IPS-18a (cell line): Measurements from ENCODE around the gene CALR3.
"Not testable (repeated sequence)": the region's sequence is repeated elsewhere in the genome, so short reads cannot be mapped to it uniquely, and the experiment has no call there.

Experiments
- H3K27ac ChIP-seq: one replicate; pipeline ENCODE4 v1.5.1; 2013; ENCODE audit warnings: low read length
- H3K27me3 ChIP-seq: one replicate; pipeline ENCODE4 v1.6.1; 2013; ENCODE audit warnings: mild to moderate bottlenecking, low read length; ENCODE audit not compliant: control insufficient read depth, insufficient read depth
- H3K36me3 ChIP-seq: one replicate; pipeline ENCODE4 v1.6.1; 2013; ENCODE audit warnings: low read depth, low read length; ENCODE audit not compliant: control insufficient read depth
- H3K4me1 ChIP-seq: one replicate; pipeline ENCODE4 v1.6.1; 2013; ENCODE audit warnings: low read depth, low read length; ENCODE audit not compliant: control insufficient read depth
- H3K4me3 ChIP-seq: one replicate; pipeline ENCODE4 v1.5.1; 2013; ENCODE audit warnings: low read length
- H3K9ac ChIP-seq: one replicate; pipeline ENCODE4 v1.6.1; 2013; ENCODE audit warnings: mild to moderate bottlenecking, low read length, moderate library complexity
- H3K9me3 ChIP-seq: one replicate; pipeline ENCODE4 v1.6.1; 2013; ENCODE audit warnings: low read depth, low read length; ENCODE audit not compliant: control insufficient read depth

CALR3 gene

DNA sequence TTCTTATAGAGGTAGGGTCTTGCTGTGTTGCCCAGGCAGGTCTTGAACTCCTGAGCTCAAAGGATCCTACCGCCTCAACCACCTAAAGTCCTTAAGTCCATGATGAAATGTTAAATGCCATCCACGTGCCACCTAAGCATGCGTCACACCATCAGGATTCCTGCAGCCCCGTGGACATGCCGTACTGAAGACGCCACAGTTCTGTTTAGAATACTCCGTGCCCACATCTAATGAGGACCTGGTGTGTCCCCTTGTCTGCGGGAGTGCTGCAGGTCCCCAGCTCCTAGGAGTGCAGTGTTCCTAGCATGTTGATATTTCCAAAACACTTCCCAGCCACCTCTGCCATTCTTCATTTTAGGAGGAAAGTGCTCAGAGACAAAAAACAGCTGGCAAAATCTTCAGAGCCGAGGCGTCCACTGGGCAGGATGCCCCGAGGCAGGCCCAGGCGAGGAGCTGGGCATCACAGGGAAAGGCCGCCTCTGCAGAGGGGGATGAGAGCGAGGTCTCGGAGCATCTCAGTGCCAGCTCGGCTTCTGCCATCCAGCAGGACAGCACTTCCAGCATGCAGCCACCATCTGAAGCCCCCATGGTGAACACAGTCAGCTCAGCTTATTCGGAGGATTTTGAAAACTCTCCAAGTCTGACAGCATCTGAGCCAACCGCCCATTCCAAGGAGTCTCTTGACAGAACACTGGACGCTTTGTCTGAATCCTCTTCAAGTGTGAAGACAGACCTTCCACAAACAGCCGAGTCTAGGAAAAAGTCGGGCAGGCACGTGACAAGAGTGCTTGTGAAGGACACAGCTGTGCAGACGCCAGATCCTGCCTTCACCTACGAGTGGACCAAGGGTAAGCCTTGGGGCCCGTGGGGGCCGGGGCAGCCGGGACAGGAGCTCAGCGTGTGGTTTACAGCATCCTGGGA lies 13.4 kb upstream of the CALR3 start:
- H3K27ac ChIP-seq, result no peak overlapping the region

DNA sequence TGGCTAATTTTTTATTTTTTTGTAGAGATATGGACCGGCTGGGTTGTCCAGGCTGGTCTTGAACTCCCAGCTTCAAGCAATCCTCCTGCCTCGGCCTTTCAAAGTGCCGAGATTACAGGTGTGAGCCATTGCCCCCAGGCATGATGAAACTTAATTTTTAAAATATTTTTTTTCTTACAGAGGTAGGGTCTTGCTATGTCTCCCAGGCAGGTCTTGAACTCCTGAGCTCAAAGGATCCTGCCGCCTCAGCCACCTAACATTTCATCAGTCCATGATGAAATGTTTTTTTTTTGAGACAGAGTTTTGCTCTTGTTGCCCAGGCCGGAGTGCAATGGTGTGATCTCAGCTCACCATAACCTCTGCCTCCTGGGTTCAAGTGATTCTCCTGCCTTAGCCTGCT lies 12.6 kb upstream of the CALR3 start:
- Histone ChIP-seq H3K27ac (no peak overlapping the region), H3K27me3 (no peaks in the 10 kb centered on the region), H3K9me3 (no peaks in the 10 kb centered on the region), H3K4me3 (no peak overlapping the region), H3K4me1 (no peaks in the 10 kb centered on the region), H3K36me3 (peaks cover 8% of the 10 kb centered on the region), H3K9ac (no peak overlapping the region)

More for the DNA sequence above, 13.4 kb upstream of the CALR3 start:
- Histone ChIP-seq H3K9me3 (no peaks in the 10 kb centered on the region), H3K27me3 (no peaks in the 10 kb centered on the region), H3K36me3 (peaks cover 3% of the 10 kb centered on the region), H3K4me1 (no peaks in the 10 kb centered on the region), H3K4me3 (no peak overlapping the region), H3K9ac (no peak overlapping the region)

DNA sequence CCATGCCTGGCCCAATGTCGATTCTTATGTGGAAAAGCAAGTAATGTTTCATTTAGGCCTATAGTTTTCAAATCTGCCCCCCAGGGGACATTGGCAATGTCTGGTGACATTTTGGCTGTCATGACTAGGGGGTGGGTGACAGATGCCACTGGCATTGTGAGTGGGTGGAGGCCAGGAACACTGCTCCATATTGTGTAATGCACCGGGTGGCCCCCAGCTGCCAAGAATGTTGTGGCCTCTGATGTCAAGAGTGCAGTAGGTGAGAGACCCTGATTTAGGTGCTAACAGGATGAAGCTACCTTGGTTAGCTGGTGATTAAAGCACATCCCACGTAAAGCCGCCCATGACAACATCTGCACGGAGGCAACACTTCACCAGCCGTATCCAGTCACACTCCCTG lies 11.0 kb upstream of the CALR3 start:
- H3K4me3 ChIP-seq, result no peak overlapping the region
- H3K9me3 ChIP-seq, result no peaks in the 10 kb centered on the region
- no peak overlapping the region for H3K27ac ChIP-seq
- no peaks in the 10 kb centered on the region for H3K27me3 ChIP-seq
- H3K9ac ChIP-seq, result no peak overlapping the region
- peaks cover 5% of the 10 kb centered on the region for H3K36me3 ChIP-seq
- no peaks in the 10 kb centered on the region for H3K4me1 ChIP-seq

DNA sequence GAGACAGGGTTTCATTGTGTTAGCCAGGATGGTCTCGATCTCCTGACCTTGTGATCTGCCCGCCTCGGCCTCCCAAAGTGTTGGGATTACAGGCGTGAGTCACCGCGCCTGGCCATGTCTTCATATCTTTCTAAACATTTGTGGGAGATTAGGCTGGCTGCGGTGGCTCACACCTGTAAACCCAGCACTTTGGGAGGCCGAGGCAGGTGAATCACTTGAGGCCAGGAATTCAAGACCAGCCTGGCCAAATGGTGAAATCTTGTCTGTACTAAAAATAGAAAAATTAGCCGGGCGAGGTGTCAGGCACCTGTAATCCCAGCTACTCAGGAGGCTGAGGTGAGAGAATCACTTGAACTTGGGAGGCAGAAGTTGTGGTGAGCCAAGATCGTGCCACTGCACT lies 10.2 kb upstream of the CALR3 start:
- not testable (repeated sequence) for H3K4me3 ChIP-seq, H3K9ac ChIP-seq, H3K9me3 ChIP-seq, H3K27me3 ChIP-seq, H3K4me1 ChIP-seq, H3K36me3 ChIP-seq, H3K27ac ChIP-seq

DNA sequence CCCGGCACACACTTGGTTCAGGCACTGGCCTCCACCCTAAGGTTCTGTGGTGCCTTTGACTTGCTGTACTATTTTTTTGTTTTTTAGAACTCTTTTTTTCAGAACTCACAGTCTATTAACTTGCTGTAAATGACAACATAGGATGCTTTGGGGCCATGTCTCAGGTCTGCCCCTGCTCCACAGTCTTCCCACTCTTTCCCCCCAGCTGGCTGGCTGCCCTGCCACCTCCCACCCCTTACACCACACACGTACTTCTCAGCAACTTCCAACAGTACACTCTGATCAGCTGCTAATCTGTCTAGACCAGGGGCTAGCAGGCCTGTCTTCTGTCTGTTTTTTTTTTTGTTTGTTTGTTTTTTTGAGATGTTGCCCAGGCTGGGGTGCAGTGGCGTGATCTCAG lies 8.3 kb upstream of the CALR3 start:
- Histone ChIP-seq H3K4me1 (no peaks in the 10 kb centered on the region), H3K36me3 (peaks cover 5% of the 10 kb centered on the region), H3K27ac (no peak overlapping the region), H3K27me3 (no peaks in the 10 kb centered on the region), H3K9ac (no peak overlapping the region), H3K4me3 (no peak overlapping the region), H3K9me3 (no peaks in the 10 kb centered on the region)

DNA sequence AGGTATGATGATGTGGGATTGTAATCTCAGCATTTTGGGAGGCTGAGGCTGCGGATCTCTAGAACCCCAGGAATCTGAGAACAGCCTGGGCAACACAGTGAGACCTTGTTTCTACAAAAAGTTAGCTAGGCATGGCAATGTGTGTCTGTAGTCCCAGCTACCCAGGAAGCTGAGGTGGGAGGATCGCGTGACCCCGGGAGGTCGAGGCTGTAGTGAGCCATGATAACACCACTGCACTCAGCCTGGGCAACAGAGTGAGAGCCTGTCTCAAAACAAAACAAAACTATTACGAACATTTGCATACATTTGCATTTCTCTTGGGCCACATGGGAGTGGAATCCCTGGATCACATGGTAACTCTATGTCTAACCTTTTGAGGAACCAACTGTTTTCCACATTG lies 1.9 kb upstream of the CALR3 start:
- no peaks in the 10 kb centered on the region for H3K27me3 ChIP-seq
- no peak overlapping the region for H3K9ac ChIP-seq

DNA sequence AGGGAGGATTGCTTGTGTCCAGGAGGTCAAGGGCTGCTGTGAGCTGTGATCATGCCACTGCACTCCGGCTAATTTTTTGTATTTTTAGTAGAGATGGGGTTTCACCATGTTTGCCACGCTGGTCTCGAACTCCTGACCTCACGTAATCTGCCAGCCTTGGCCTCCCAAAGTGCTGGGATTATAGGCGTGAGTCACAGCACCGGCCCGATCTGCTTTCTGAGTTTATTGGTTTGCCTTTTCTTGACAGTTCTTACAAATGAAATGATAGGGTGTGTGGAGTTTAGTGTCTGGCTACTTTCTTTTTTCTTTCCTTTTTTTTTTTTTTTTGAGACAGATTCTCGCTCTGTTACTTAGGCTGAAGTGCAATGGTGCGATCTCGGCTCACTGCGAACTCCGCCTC lies 1.1 kb upstream of the CALR3 start:
- Histone ChIP-seq H3K4me3 (peak overlapping the region; percentile 62), H3K27me3 (no peaks in the 10 kb centered on the region), H3K4me1 (no peaks in the 10 kb centered on the region), H3K9ac (peak overlapping the region; percentile 54), H3K36me3 (no peaks in the 10 kb centered on the region), H3K27ac (no peak overlapping the region), H3K9me3 (no peaks in the 10 kb centered on the region)

More for the DNA sequence above, 1.9 kb upstream of the CALR3 start:
- Histone ChIP-seq H3K27ac (no peak overlapping the region), H3K4me3 (no peak overlapping the region), H3K36me3 (no peaks in the 10 kb centered on the region), H3K9me3 (no peaks in the 10 kb centered on the region), H3K4me1 (no peaks in the 10 kb centered on the region)

DNA sequence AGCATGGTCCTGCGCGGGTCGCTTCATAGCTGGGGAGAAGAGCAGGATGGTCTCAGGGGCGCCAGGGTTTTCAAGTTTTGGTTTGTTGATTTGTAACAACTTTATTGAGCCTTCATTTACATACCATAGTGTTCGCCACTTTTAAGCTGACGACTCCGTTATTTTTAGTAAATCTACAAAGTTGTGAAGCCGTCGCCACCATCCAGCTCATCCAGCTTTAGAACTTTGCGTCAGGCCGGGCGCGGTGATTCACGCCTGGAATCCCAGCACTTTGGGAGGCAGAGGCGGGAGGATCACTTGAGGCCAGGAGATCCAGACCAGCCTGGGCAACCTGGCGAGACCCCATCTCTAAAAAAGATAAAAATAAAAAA lies 631 bp upstream of the CALR3 start:
- peak overlapping the region; percentile 62 for H3K4me3 ChIP-seq
- H3K27ac ChIP-seq, result no peak overlapping the region
- H3K36me3 ChIP-seq, result no peaks in the 10 kb centered on the region
- no peaks in the 10 kb centered on the region for H3K4me1 ChIP-seq
- H3K27me3 ChIP-seq, result no peaks in the 10 kb centered on the region
- peak overlapping the region; percentile 54 for H3K9ac ChIP-seq
- no peaks in the 10 kb centered on the region for H3K9me3 ChIP-seq

DNA sequence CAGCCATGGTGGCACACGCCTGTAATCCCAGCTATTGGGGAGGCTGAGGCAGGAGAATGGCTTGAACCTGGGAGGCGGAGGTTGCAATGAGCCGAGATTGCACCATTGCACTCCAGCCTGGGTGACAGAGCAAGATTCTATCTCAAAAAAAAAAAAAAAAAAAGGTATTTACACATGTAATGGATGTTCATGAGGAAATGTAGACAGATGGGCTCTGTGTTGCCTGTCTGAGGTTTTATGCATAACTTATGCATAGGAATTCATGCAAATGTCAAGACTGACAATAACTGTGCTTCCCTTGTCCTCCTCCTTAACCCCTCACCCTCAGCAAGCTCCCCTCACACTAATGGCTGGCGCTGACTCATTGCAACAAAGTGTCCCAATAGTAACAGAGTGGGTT lies 9.5 kb downstream of the CALR3 start:
- not testable (repeated sequence) for H3K4me3 ChIP-seq, H3K9me3 ChIP-seq, H3K27me3 ChIP-seq, H3K4me1 ChIP-seq, H3K36me3 ChIP-seq, H3K9ac ChIP-seq, H3K27ac ChIP-seq

DNA sequence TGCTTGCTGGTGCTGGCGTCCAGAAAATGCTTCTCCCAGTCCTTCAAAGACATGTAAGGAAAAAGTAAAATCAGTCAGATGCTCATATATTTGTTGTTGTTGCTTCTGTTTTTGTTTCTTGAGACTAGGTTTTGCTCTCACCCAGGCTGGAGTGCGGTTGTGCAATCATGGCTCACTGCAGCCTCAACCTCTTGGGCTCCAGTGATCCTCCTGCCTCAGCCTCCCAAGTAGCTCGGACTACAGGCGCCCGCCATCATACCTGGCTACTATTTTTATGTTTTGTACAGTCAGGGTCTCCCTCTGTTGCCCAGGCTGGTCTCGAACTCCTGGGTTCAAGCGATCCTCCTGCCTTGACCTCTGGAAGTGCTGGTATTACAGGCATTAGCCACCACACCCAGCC lies 13.2 kb downstream of the CALR3 start:
- Histone ChIP-seq H3K4me1 (no peaks in the 10 kb centered on the region), H3K9me3 (no peaks in the 10 kb centered on the region), H3K36me3 (no peaks in the 10 kb centered on the region), H3K9ac (no peak overlapping the region), H3K27ac (no peak overlapping the region), H3K4me3 (no peak overlapping the region), H3K27me3 (no peaks in the 10 kb centered on the region)

DNA sequence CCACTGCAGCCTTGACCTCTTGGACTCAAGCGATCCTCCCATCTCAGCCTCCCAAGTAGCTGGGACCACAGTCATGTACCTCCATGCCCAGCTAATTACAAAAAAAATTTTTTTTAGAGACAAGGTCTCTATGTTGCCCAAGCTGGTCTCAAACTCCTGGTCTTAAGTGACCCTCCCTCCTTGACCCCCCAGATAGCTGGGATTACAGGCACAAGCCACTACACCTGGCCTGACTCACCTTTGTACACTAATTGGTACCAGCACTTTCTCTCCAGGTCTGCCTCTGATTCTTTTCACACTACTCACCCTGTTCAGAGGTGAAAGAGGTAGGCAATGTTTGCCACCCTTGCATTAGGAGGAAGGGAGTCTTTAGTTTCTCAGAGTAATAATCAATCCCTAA lies 18.7 kb downstream of the CALR3 start:
- no peak overlapping the region for H3K9ac ChIP-seq
- H3K36me3 ChIP-seq, result no peaks in the 10 kb centered on the region
- no peaks in the 10 kb centered on the region for H3K4me1 ChIP-seq

DNA sequence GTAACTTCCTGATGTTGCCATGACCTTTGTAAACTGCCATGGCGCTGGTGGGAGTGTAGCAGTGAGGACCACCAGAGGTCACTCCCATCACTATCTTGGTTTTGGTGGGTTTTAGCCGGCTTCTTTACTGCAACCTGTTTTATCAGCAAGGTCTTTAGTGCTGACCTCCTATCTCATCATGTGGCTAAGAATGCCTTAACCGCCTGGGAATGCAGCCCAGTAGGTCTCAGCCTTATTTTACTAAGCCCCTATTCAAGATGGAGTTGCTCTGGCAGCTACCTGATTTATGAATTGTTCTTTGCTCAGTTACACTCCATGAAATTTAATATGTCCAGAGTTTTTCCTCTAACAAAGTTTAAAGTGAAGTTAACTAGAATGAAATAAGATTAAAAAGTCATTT lies 19.6 kb downstream of the CALR3 start:
- Histone ChIP-seq H3K27ac (no peak overlapping the region), H3K9ac (no peak overlapping the region), H3K36me3 (no peaks in the 10 kb centered on the region), H3K9me3 (no peaks in the 10 kb centered on the region), H3K27me3 (no peaks in the 10 kb centered on the region), H3K4me3 (no peak overlapping the region), H3K4me1 (no peaks in the 10 kb centered on the region)

More for the DNA sequence above, 18.7 kb downstream of the CALR3 start:
- H3K9me3 ChIP-seq, result no peaks in the 10 kb centered on the region
- no peak overlapping the region for H3K27ac ChIP-seq
- H3K27me3 ChIP-seq, result no peaks in the 10 kb centered on the region
- no peak overlapping the region for H3K4me3 ChIP-seq
